HepG2 (cell line): ENCODE measurements around the gene PLD1.

Experiments
- EZH2 ChIP-seq: conservative IDR thresholded peaks from 2 replicates; pipeline ENCODE4 v1.6.1; 2012; ENCODE audit warnings: mild to moderate bottlenecking, low read depth, low read length, moderate library complexity
- FOSL2 ChIP-seq: sonication (generic); formaldehyde crosslinking; IDR thresholded peaks from 2 replicates; pipeline ENCODE4 v1.4.0; 2020; ENCODE audit warnings: missing genetic modification reagents
- KDM5B ChIP-seq: sonication (generic); formaldehyde crosslinking; IDR thresholded peaks from 2 replicates; pipeline ENCODE4 v1.4.0; 2020; ENCODE audit warnings: missing genetic modification reagents, mild to moderate bottlenecking, borderline replicate concordance
- RAD21 ChIP-seq: fragments of 450-650 bp; formaldehyde crosslinking; IDR thresholded peaks from 2 replicates; pipeline ENCODE4 v1.5.0; 2020; ENCODE audit warnings: mild to moderate bottlenecking
- RFX5 ChIP-seq: IDR thresholded peaks from 2 replicates; pipeline ENCODE4 v1.6.1; 2011; ENCODE audit warnings: low read depth, low read length, improper control_type of control experiment
- SRSF1 ChIP-seq: fragments of 200-400 bp; formaldehyde crosslinking; optimal IDR thresholded peaks from 2 replicates; pipeline ENCODE3; 2017; ENCODE audit warnings: mild to moderate bottlenecking, low read depth, low read length, moderate library complexity
- ZNF749 ChIP-seq: sonication (generic); formaldehyde crosslinking; IDR thresholded peaks from 2 replicates; pipeline ENCODE4 v1.8.0; 2022; ENCODE audit warnings: mild to moderate bottlenecking, missing genetic modification reagents, moderate library complexity, borderline replicate concordance
- TF ChIP-seq, protein P1 (sequence below): sonication (generic); formaldehyde crosslinking; IDR thresholded peaks from 2 replicates; pipeline ENCODE4 v1.5.0; 2020; ENCODE audit warnings: mild to moderate bottlenecking, missing genetic modification reagents, moderate library complexity

DNA sequence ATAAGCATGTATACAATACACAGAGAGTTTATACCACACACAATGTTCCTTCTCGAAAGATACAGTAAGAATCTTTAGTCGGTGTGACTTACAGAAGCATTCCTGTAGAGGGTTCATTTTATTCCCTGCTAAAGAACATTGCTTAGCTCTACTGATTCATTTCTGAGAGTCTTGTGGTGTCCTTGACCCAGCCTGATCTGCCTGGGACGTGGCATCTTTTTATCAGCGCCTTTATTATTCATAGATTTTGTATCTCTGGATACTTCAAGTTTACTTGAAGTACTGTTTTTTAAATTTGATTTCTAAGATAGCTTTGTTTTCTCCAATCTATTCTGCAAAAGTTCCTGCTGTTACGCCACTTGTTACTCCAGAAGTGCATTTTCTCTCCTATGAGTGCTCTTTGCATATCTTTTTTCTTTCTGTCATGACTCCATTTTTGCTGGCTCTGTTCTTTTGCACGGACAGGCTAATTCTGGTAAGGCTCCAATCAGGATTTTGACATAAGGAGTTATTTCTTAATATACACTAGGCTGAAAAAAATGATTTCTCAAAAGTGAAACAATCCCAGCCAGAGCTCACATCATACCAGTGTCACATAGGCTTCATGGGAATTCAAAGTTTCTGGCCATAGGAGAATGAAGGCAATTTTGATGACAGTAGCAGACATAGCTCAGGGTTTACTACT lies 235.6 kb downstream of the PLD1 start:
- TF ChIP-seq FOSL2 (CRISPR knock-in tag), result no peak
- no peak for TF ChIP-seq KDM5B
- TF ChIP-seq, protein P1, sequence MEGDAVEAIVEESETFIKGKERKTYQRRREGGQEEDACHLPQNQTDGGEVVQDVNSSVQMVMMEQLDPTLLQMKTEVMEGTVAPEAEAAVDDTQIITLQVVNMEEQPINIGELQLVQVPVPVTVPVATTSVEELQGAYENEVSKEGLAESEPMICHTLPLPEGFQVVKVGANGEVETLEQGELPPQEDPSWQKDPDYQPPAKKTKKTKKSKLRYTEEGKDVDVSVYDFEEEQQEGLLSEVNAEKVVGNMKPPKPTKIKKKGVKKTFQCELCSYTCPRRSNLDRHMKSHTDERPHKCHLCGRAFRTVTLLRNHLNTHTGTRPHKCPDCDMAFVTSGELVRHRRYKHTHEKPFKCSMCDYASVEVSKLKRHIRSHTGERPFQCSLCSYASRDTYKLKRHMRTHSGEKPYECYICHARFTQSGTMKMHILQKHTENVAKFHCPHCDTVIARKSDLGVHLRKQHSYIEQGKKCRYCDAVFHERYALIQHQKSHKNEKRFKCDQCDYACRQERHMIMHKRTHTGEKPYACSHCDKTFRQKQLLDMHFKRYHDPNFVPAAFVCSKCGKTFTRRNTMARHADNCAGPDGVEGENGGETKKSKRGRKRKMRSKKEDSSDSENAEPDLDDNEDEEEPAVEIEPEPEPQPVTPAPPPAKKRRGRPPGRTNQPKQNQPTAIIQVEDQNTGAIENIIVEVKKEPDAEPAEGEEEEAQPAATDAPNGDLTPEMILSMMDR (CRISPR knock-in tag), result no peak
- no peak for TF ChIP-seq SRSF1
- no peak for TF ChIP-seq RAD21 (CRISPR knock-in tag)
- TF ChIP-seq ZNF749 (CRISPR knock-in tag), result no peak
- TF ChIP-seq EZH2, result no peak
- no peak for TF ChIP-seq RFX5
